EL (cell line): ENCODE data around the gene ATP5ME.
"Not testable (repeated sequence)": the region's sequence is repeated elsewhere in the genome, so short reads cannot be mapped to it uniquely, and the experiment has no call there.

ENCODE experiments used
- DNase-seq: peaks from one replicate; pipeline ENCODE4 v3.0.0-alpha.2; 2016

The ATP5ME gene

GRCh38 chr4:683247-683897, 9.3 kb upstream of the ATP5ME start:
- DNase-seq = no peak

GRCh38 chr4:682490-683172, 8.6 kb upstream of the ATP5ME start:
- DNase-seq = no peak

GRCh38 chr4:681736-682451, 7.8 kb upstream of the ATP5ME start:
- no peak for DNase-seq

- peak; percentile 50 for DNase-seq
Observed at GRCh38 chr4:680928-681645, 7.0 kb upstream of the ATP5ME start.

- peak; percentile 38 for DNase-seq
Observed at GRCh38 chr4:680551-680927, 6.5 kb upstream of the ATP5ME start.

- DNase-seq = no peak
Observed at GRCh38 chr4:680091-680490, 6.0 kb upstream of the ATP5ME start.

GRCh38 chr4:679629-680028, 5.6 kb upstream of the ATP5ME start:
- no peak for DNase-seq

- no peak for DNase-seq
Observed at GRCh38 chr4:679104-679481, 5.0 kb upstream of the ATP5ME start.

GRCh38 chr4:678331-679103, 4.4 kb upstream of the ATP5ME start:
- DNase-seq = no peak

GRCh38 chr4:677431-678293, 3.6 kb upstream of the ATP5ME start:
- DNase-seq = no peak

GRCh38 chr4:676871-677235, 2.8 kb upstream of the ATP5ME start:
- no peak for DNase-seq

GRCh38 chr4:675980-676870, 2.1 kb upstream of the ATP5ME start:
- DNase-seq = no peak

- no peak for DNase-seq
Observed at GRCh38 chr4:675036-675882, 1.2 kb upstream of the ATP5ME start.

GRCh38 chr4:673349-674091, 556 bp downstream of the ATP5ME start:
- DNase-seq = no peak

- DNase-seq = no peak
Observed at GRCh38 chr4:671769-672168, 2.3 kb downstream of the ATP5ME start.

GRCh38 chr4:669806-670559, 4.1 kb downstream of the ATP5ME start:
- DNase-seq = not testable (repeated sequence)

GRCh38 chr4:668219-668618, 5.9 kb downstream of the ATP5ME start:
- not testable (repeated sequence) for DNase-seq

- no peak for DNase-seq
Observed at GRCh38 chr4:667545-667925, 6.5 kb downstream of the ATP5ME start.
